ENCODE measurements around the gene GPC6. TPM values are rescaled to one million over a fixed set of nuclear protein-coding genes. Genes with fewer than 3 reads are reported as not detected.

GPC6 gene
- polyA plus RNA-seq, 1 donor (not counting 4 experiments of a cell fraction or from before 2014, with no cell fraction given), result 0.42 TPM

DNA sequence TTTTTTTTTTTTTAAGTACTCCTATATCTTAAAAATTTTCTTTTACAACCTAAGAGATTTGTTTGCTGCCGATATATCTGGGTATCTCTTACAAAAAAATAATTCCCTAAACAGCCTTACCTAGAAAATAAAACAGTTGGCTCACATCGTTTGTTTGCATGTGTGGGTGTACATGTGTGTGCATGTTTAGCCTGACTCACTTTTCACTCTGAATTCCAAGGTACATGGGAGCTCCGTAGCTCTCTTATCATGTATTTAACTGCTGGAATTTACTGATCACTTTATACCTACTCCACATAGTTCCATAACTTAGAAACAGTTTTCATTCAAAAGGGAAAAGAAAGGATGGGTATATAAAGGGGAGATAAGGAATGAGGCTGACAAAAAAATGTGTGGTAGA, 616.5 kb downstream of the GPC6 start:
- no peak overlapping the region for H3K27ac ChIP-seq (ENCODE audit: control insufficient read depth, insufficient read depth, low read length)
- no peak overlapping the region for H3K4me3 ChIP-seq (ENCODE audit: control insufficient read depth in 2 of 3, extremely low read depth in 1 of 3, insufficient read depth in 2 of 3, low read depth in 1 of 3, low read length in 3 of 3)
- no peak overlapping the region for H3K9ac ChIP-seq (ENCODE audit: control insufficient read depth, extremely low read depth, insufficient read depth, low read length)
- dilution Hi-C loops (cut with MboI; ENCODE audit: extremely low pct_ligation_motif_present, low sequenced_read_pairs), result no loop called here
- H4K20me1 ChIP-seq (ENCODE audit: control insufficient read depth, extremely low read depth, insufficient read depth, low read length), result no peaks in the 10 kb centered on the region
- H3K9me3 ChIP-seq (ENCODE audit: control insufficient read depth, low read depth, low read length), result no peaks in the 10 kb centered on the region
- no peaks in the 10 kb centered on the region for H3K9me1 ChIP-seq (ENCODE audit: control insufficient read depth, extremely low read depth, insufficient read depth, low read length)
- H3K27me3 ChIP-seq (ENCODE audit: control insufficient read depth, extremely low read depth, insufficient read depth, low read length), result no peaks in the 10 kb centered on the region
- H3K36me3 ChIP-seq (ENCODE audit: control insufficient read depth in 2 of 2, extremely low read depth in 1 of 2, insufficient read depth in 2 of 2, low read length in 2 of 2), result no peaks in the 10 kb centered on the region
- H3K4me1 ChIP-seq (ENCODE audit: control insufficient read depth, extremely low read depth, insufficient read depth, low read length), result no peaks in the 10 kb centered on the region
- H3K4me2 ChIP-seq (ENCODE audit: control insufficient read depth, extremely low read depth, insufficient read depth, low read depth, low read length), result no peak overlapping the region
- TF ChIP-seq CTCF (optimal IDR thresholded peaks at IDR 0.05 in 1 of 3, IDR thresholded peaks at IDR 0.05 in 1 of 3, conservative IDR thresholded peaks at IDR 0.05 in 1 of 3; ENCODE audit: extremely low read depth in 1 of 3, insufficient read depth in 2 of 3, low read length in 3 of 3) (no peak), EZH2 (IDR thresholded peaks at IDR 0.05; ENCODE audit: low read length) (no peak)
- H3K79me2 ChIP-seq (ENCODE audit: control insufficient read depth, insufficient read depth, low read length), result no peaks in the 10 kb centered on the region
- DNase-seq (ENCODE audit: low read depth, low spot score) (no peak), FAIRE-seq (no peak)
- H2AFZ ChIP-seq (ENCODE audit: control insufficient read depth, low read length), result no peak overlapping the region

DNA sequence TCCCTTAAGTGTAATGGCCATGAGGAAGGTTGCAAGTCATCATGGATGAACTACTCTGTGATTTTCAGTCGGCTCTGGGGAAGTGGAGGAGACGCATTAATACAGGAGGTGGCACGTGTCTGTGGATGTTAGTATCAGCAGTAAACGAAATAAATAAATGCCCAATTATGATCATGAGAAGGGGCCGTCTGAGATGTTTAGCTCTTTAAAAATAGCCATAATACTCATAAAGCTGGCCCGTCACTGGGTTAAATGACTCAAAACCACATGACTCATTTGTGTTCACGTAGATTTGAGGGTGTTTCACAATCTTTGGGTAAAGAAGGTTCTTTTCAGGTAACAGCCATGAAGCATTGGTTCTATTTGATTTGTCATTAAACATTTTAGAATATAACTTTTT, 620.6 kb downstream of the GPC6 start:
- FAIRE-seq (no peak), DNase-seq (ENCODE audit: low read depth, low spot score) (no peak)
- Histone ChIP-seq H4K20me1 (ENCODE audit: control insufficient read depth, extremely low read depth, insufficient read depth, low read length) (no peaks in the 10 kb centered on the region), H3K9ac (ENCODE audit: control insufficient read depth, extremely low read depth, insufficient read depth, low read length) (no peak overlapping the region), H2AFZ (ENCODE audit: control insufficient read depth, low read length) (no peak overlapping the region), H3K27me3 (ENCODE audit: control insufficient read depth, extremely low read depth, insufficient read depth, low read length) (no peaks in the 10 kb centered on the region), H3K4me3 (ENCODE audit: control insufficient read depth in 2 of 3, extremely low read depth in 1 of 3, insufficient read depth in 2 of 3, low read depth in 1 of 3, low read length in 3 of 3) (no peak overlapping the region), H3K36me3 (ENCODE audit: control insufficient read depth in 2 of 2, extremely low read depth in 1 of 2, insufficient read depth in 2 of 2, low read length in 2 of 2) (no peaks in the 10 kb centered on the region), H3K9me3 (ENCODE audit: control insufficient read depth, low read depth, low read length) (no peaks in the 10 kb centered on the region), H3K4me2 (ENCODE audit: control insufficient read depth, extremely low read depth, insufficient read depth, low read depth, low read length) (no peak overlapping the region), H3K9me1 (ENCODE audit: control insufficient read depth, extremely low read depth, insufficient read depth, low read length) (no peaks in the 10 kb centered on the region), H3K4me1 (ENCODE audit: control insufficient read depth, extremely low read depth, insufficient read depth, low read length) (no peaks in the 10 kb centered on the region), H3K79me2 (ENCODE audit: control insufficient read depth, insufficient read depth, low read length) (no peaks in the 10 kb centered on the region), H3K27ac (ENCODE audit: control insufficient read depth, insufficient read depth, low read length) (no peak overlapping the region)
- TF ChIP-seq CTCF (optimal IDR thresholded peaks at IDR 0.05 in 1 of 3, IDR thresholded peaks at IDR 0.05 in 1 of 3, conservative IDR thresholded peaks at IDR 0.05 in 1 of 3; ENCODE audit: extremely low read depth in 1 of 3, insufficient read depth in 2 of 3, low read length in 3 of 3) (no peak), EZH2 (IDR thresholded peaks at IDR 0.05; ENCODE audit: low read length) (no peak)
- dilution Hi-C loops (cut with MboI; ENCODE audit: extremely low pct_ligation_motif_present, low sequenced_read_pairs), result no loop called here

Measured in keratinocyte (primary cell).